Measurements from ENCODE around the gene PLPPR3.

GRCh38 chr19:854549-854948 lies 32.8 kb upstream of the PLPPR3 start:
- TF ChIP-seq CTCF (IDR thresholded peaks at IDR 0.05; ENCODE audit: poor library complexity, severe bottlenecking) (no peak), REST (IDR thresholded peaks at IDR 0.05; ENCODE audit: borderline replicate concordance) (no peak)
